WTC11 (cell line): ENCODE results near the gene PGS1. TPM values are rescaled to one million over a fixed set of nuclear protein-coding genes. Genes with fewer than 3 reads are reported as not detected.

Source experiments
- ATAC-seq: fragments of 200-7000 bp; cut with Tn5 transposase; 2 replicates; pipeline ENCODE4 v1.10.0; 2021; ENCODE audit warnings: mild to moderate bottlenecking, moderate library complexity
- CTCF ChIA-PET: fragments of 300-600 bp; sonication (Branson Sonifier 250); formaldehyde crosslinking; loops from one replicate; lab custom pipeline; 2021; ENCODE audit warnings: antibody characterized with exemption; lab: Charles Lee
- POLR2A ChIA-PET: fragments of 350-600 bp; sonication (Branson Sonifier 250); formaldehyde crosslinking; loops from one replicate; lab custom pipeline; 2021; ENCODE audit warnings: antibody characterized with exemption; lab: Charles Lee
- DNase-seq: peaks from one replicate; pipeline ENCODE4 v3.0.0; 2021; ENCODE audit warnings: low spot score
- H3K27ac Mint-ChIP-seq: 2 replicates; pipeline ENCODE4 v1.8.0; 2021; ENCODE audit warnings: mixed read lengths
- H3K27me3 Mint-ChIP-seq: 2 replicates; pipeline ENCODE4 v1.8.0; 2021; ENCODE audit warnings: low read depth, mild to moderate bottlenecking, moderate library complexity, mixed read lengths
- H3K36me3 Mint-ChIP-seq: 2 replicates; pipeline ENCODE4 v1.8.0; 2021; ENCODE audit warnings: mixed read lengths
- H3K4me1 Mint-ChIP-seq: 2 replicates; pipeline ENCODE4 v1.8.0; 2022; ENCODE audit warnings: mixed read lengths
- H3K4me3 Mint-ChIP-seq: 2 replicates; pipeline ENCODE4 v1.8.0; 2021; ENCODE audit warnings: mild to moderate bottlenecking, moderate library complexity, mixed read lengths
- H3K9me3 Mint-ChIP-seq: 2 replicates; pipeline ENCODE4 v1.8.0; 2021; ENCODE audit warnings: mixed read lengths
- AFF4 ChIP-seq: sonication (generic); formaldehyde crosslinking; IDR thresholded peaks from 2 replicates; pipeline ENCODE4 v1.8.1; 2023; ENCODE audit warnings: mild to moderate bottlenecking, missing genetic modification reagents, borderline replicate concordance
- ERG ChIP-seq: fragments of 250-450 bp; sonication (Bioruptor Pico); IDR thresholded peaks from 2 replicates; pipeline ENCODE4 v1.8.0; 2021; ENCODE audit warnings: mild to moderate bottlenecking
- HMGXB4 ChIP-seq: sonication (generic); formaldehyde crosslinking; IDR thresholded peaks from 2 replicates; pipeline ENCODE4 v1.8.1; 2023; ENCODE audit warnings: mild to moderate bottlenecking, moderate library complexity, missing genetic modification reagents
- NFE2L1 ChIP-seq: sonication (generic); formaldehyde crosslinking; IDR thresholded peaks from 2 replicates; pipeline ENCODE4 v1.8.1; 2023; ENCODE audit warnings: missing genetic modification reagents
- NR1H2 ChIP-seq: sonication (generic); formaldehyde crosslinking; IDR thresholded peaks from 2 replicates; pipeline ENCODE4 v1.9.0; 2021; ENCODE audit warnings: mild to moderate bottlenecking, moderate library complexity, missing genetic modification reagents
- NR3C1 ChIP-seq: sonication (generic); formaldehyde crosslinking; conservative IDR thresholded peaks from 2 replicates; pipeline ENCODE4 v1.8.1; 2023; ENCODE audit warnings: low read depth, mild to moderate bottlenecking, missing genetic modification reagents
- PRDM15 ChIP-seq: sonication (generic); formaldehyde crosslinking; IDR thresholded peaks from 2 replicates; pipeline ENCODE4 v1.8.0; 2022; ENCODE audit warnings: missing genetic modification reagents
- ZNF138 ChIP-seq: sonication (generic); formaldehyde crosslinking; conservative IDR thresholded peaks from 2 replicates; pipeline ENCODE4 v1.8.1; 2022; ENCODE audit warnings: mild to moderate bottlenecking, moderate library complexity, missing genetic modification reagents
- ZNF263 ChIP-seq: sonication (generic); formaldehyde crosslinking; IDR thresholded peaks from 2 replicates; pipeline ENCODE4 v1.8.1; 2022; ENCODE audit warnings: low read depth, mild to moderate bottlenecking, moderate library complexity, missing genetic modification reagents
- total RNA-seq: library from RNA; stranded (reverse); gene quantifications from 3 replicates; pipeline ENCODE4 v1.2.3, GENCODE V29; 2021

The PGS1 gene
- total RNA-seq, 1 experiment from 2014 or later: 51.4 TPM

- TF ChIP-seq NR3C1 (CRISPR knock-in tag) (no peak), PRDM15 (no peak), ZNF138 (CRISPR knock-in tag) (no peak), ZNF263 (CRISPR knock-in tag) (no peak)
- TF ChIP-seq, all 79 proteins: peak for 0
Observed at GRCh38 chr17:78419970-78420815, 41.7 kb downstream of the PGS1 start (continued).

- no peaks in the 10 kb centered on the region for H3K9me3 Mint-ChIP-seq
- TF ChIP-seq HMGXB4 (no peak), NFE2L1 (CRISPR knock-in tag) (0 out of 2 replicates have a peak, but pooled peaks have one; percentile 37), AFF4 (CRISPR knock-in tag) (no peak), NR1H2 (no peak), ERG (CRISPR knock-in tag) (no peak)
- no peak overlapping the region for H3K4me3 Mint-ChIP-seq
- peak overlapping the region; percentile 82 for H3K27ac Mint-ChIP-seq
- no peaks in the 10 kb centered on the region for H3K27me3 Mint-ChIP-seq
- peak; percentile 11 for ATAC-seq
- H3K4me1 Mint-ChIP-seq: peaks cover 17% of the 10 kb centered on the region
- ChIA-PET CTCF (interaction anchor here (0.8 to 5.3 kb wide), 21 partner anchors 9 to 246 kb away, joined by 3 to 115 read pairs (median 6); partner anchors contain the start of genes SOCS3 and TK1), POLR2A (interaction anchor here (2.1 kb wide), 1 partner anchor 60 kb away, joined by 8 read pairs; no protein-coding TSS in a partner anchor)
- DNase-seq: no peak
- peaks cover 37% of the 10 kb centered on the region for H3K36me3 Mint-ChIP-seq
Observed at GRCh38 chr17:78421084-78421533, 42.7 kb downstream of the PGS1 start.
